Stimulated activated CD8-positive, alpha-beta memory T cell treated with anti-CD3 and anti-CD28 coated beads, Interleukin-4, amount 100 ng/mL, for 48 hours (primary cell): ENCODE results near the gene SLC24A3.

Source experiments
- DNase-seq: peaks from one replicate; pipeline ENCODE4 v3.0.0-alpha.2; 2020

Gene SLC24A3

DNA sequence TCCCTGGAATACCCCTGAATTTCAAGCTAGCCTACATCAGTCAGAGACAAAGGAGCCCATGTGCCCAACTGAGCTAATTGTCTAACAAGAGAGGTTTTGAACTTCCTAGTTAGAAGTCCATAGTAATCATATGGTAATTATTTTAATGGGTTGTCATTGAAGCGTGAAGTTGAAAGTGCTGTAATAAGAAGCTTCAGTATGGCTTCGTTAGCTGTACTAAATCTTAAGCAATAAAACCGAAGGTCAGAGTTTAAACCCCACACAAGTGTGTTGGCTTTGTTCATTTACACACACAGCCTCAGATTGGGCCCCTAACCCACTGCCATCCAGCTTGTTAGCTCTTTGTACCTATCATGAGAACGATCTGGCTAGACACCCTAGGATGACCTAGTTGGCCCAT is 350.0 kb downstream of the SLC24A3 start:
- DNase-seq, result no peak

DNA sequence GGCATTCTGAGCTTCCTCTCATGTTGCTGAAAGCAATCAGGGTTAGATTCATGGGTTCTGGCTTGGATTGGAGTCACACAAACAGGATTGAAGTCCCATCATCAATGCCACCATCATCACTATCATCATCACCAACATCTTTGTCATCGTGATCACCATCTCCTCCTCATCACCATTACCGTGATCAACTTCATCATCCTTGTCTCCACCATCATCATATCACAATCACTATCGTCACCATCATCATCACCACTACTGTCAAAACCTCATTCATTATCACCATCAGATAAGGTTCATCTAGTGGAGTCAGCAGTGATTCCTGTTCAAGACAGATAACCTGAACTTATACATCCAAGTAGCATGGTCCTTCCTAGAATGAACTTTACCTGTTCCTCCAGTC is 351.8 kb downstream of the SLC24A3 start:
- DNase-seq, result no peak

DNA sequence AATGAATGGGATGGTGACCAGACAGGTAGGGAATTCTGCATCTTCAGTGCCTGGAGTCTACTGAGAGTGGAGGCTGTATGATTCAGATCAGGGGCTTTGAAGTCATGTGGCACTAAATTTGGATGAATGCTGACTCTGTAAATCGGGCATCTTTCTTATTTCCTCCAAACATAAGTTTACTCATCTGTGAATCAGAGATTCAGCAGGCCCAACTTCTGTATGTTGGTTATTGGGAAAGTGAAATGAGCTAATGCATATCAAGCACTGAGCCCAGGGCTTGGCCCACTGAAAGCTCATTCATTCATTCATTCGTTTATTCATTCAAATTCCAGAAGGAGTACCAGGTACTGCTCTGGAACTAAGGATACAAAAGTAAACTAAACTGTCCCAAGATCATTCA is 353.3 kb downstream of the SLC24A3 start:
- no peak for DNase-seq

DNA sequence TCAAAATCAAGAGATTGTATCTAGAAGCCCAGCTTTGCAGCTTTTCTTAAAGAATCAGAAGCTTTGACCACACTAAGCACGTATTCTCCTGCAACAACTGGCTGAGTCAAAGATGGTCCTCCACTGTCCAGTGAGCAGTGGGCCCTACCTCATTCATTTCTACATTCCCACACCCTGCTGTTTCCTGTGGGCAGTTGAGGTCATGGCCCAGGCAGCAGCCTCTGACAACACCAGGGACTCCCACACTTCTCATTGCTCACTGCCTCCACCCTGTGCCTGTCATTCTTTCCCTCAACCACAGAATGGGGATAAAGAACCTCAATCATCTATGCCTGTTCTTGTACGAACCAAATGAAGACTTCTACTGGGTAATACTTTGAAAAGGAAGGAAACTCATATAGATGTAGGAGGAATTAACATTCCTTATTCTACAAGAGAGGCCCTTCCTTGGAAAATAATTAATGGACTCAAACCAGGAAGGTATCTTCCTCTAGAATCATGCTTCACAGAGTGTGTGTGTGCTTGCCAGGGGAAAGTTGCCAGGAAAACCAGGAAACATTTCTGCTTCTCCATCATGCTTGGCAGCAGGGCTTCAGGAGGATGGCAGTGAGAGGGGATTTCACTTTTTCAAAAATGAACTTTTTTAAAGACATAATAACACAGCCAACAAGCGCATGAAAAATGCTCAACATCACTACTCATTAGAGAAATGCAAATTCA is 353.9 kb downstream of the SLC24A3 start:
- no peak for DNase-seq

DNA sequence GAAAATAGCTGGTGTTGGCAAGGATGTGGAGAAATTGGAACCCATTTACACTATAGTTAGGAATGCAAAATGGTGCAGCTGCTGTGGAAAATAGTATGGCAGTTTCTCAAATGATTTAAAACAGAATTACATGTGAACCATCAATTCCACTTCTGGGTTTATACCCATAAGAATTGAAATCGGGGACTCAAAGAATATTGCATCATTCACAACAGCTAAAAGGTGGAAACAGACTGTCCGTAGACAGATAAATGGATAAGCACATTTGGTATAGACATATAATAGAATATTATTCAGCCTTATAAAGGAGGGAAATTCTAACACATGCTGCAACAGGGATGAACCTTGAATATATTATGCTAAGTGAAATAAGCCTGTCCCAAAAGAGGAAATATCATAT is 355.7 kb downstream of the SLC24A3 start:
- no peak for DNase-seq

DNA sequence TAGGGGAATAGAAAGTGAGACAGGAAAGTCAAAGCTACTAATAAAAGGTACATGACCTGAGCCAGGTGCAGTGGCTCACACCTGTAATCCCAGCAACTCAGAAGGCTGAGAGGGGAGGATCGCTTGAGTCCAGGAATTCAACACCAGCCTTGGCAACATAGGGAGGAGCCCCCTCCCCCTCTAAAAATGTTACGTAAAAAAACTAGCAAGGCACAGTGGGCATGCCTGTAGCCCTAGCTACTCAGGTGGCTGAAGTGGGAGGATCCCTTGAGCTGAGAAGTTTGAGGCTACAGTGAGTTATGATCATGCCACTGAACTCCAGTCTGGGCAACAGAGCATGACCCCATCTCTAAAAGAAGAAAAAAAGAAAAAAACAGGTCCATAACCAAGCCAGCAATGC is 359.6 kb downstream of the SLC24A3 start:
- DNase-seq, result no peak

DNA sequence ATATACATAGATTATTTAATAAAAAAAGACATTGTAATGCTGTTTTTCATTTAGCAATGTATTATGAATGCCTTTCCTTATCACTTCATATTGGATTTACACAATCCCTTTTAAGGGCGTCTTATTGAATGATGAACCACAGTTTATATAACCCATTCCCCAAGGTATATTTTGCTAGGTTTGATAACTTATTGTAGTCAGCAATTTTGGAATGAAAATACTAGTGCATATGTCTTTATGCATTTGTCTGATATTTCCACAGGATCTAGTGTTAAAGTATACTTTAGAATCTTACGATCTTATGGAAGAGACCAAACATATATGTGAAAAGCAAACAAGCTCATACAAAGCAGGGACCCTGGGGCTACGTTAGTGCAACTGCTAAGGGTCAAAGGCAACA is 365.2 kb downstream of the SLC24A3 start:
- DNase-seq, result no peak

DNA sequence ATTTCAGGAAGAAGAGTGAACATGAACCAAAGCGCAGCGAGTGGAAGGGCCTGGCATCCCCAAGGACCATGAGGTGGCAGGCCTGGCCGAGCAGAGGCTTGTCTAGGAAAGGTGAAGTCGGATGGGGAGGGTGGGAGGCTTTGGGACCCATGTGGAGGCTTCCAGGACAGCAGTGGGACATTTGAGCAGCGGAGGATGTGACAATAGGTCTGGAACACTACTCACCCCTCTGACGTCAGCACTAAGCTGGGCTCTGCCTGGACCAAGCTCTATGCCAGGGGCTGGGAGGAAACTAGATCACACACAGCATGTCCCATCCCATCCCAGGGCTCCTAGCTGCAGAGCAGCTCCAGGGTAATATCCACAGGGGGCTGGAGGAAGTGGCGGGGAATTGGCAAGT is 370.3 kb downstream of the SLC24A3 start:
- no peak for DNase-seq

DNA sequence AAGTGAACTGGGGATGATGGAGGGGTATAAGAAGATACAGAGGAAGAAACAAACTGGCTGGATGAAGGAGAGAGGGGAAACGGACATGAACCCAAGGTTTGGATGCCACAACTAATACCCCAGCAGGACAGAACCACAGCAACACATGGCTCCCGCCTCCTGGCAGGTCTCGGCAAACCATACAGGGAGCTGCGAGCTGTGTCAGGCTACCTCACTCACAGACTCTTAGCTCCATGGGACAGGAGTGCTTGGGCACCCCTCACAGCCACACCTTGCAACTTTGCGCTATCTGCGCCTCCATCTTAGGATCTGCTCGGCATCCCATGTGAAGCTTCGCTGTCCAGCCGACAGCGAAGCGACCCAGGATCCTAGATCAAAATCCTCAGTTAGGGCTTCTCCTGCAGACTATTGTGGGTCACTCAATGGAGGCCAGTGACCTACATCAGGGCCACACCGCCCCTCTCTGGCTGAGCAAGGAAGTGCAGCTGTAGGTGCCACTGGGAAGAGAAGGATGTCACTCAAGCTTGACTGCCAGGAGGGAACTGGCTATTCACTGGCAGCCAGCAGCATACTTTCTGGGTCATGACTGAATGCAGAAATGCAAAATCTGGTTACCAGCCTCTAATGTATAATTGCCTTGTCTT is 371.2 kb downstream of the SLC24A3 start:
- DNase-seq, result peak; percentile 76

DNA sequence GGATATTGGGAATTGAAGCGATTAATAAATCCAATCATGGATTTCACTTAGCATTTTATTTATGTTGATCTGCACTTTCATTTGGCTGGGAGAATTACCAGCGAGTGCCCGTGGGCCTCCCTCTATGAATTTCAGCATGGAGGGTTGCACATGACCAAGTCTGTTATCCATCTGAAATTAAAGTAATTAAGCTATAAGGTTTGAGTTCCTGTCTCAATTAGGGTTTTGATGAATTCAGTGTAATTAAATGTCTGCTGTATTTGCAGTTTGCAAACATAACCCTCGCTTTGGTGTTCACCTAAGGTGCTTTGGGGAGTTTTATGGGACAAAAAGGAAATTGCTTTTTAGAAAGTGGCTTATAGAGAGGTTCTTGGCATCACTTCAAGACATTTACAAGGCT is 375.8 kb downstream of the SLC24A3 start:
- DNase-seq, result no peak

DNA sequence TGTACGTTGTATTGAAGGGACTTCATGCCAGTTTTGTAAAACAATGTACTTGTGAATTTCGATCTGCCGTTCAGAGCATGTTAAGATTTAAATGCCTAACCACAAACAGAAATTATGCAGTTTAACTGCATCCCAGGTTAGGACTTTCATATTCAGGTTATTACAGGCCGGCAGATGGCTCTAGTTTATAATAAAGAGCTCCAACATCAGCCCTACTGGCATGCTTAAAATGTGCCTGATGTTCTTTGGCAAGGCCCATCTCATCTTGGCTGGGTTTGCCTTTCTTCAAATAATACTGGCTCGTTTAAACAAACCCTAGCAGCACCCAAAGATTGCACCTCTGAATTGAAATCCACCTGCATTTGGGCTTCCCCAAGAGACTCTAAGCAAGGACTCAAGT is 376.3 kb downstream of the SLC24A3 start:
- DNase-seq, result no peak

DNA sequence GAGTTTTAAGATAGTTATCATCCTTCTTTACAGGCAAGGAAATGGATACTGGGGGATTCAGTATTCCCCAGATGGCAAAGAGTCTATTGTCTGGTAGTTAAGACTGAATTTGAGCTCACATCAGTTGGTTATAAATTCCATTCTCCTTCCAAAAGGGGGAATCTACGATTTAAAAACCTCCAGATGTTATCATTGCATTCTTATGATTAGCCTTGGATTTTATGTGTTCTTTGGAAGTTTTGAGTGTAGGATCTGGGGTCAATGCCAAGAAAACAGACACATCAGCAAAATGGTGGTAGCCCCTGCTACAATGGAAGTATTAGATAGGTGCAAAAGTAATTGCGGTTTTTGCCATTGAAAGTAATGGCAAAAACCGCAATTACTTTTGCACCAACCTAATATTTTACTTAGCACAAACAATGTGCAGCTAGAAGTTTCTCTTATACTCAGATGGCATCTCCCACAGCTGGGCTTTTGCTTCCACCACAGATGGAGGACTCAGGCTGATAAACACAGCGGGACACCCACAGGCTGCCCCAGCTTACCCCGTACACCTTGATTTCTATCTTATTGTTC is 377.4 kb downstream of the SLC24A3 start:
- DNase-seq, result no peak

DNA sequence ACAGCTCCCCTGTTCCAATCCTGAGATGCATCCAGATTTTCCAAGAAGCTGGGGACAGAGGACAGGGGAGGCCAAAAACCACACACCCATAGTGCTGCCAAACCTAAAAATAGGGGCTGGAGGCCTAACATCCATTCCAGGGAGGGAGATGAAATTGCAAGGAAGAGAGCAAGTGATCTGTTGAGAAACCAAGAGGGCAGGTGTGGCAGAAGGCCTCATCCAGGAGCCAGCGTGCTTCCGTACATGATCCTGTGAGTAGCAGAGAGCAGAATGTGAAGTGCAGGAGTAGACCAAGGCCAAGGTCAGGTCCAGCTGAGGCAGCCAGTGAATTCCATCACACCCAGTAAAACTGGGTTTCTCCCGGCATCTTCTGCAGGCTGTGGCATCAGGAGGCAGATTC is 377.9 kb downstream of the SLC24A3 start:
- DNase-seq, result no peak

DNA sequence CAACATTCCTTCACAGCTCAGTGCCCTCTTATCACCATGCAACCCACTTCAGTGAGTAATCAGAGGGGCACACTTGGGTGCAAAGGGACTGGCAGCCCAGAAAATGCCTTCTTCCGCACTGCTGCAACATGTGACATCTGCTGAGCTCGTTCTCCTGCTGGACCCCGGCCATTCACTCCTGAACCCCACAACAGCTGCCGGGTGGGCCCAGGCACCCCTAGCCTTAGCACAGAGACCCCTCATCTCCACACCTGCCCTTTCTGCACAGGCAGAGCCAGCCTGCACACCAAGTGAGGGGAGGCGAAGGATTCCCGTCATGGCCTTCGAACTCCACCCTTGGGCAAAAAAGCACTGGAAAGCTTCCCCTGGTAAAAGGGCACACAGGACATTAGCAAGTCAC is 381.3 kb downstream of the SLC24A3 start:
- no peak for DNase-seq

DNA sequence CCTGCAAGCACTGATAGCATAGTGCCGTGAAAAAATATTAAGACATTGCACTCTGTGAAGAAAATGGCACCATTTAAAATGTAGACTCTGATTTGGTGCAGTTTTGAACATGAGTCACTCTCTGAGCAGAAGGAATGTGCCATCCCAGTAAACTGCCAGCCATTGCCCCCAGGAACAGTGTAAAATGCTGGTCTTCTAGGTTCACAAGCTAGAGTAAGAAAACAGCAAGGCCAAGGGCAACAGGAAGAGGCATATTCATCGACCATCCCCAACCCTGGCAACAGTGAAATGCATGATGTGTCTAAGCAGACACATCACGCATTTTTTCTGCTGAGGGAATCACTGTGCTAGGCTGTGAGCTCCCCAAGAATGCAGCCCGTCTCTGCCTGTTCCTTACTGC is 382.5 kb downstream of the SLC24A3 start:
- DNase-seq, result no peak

DNA sequence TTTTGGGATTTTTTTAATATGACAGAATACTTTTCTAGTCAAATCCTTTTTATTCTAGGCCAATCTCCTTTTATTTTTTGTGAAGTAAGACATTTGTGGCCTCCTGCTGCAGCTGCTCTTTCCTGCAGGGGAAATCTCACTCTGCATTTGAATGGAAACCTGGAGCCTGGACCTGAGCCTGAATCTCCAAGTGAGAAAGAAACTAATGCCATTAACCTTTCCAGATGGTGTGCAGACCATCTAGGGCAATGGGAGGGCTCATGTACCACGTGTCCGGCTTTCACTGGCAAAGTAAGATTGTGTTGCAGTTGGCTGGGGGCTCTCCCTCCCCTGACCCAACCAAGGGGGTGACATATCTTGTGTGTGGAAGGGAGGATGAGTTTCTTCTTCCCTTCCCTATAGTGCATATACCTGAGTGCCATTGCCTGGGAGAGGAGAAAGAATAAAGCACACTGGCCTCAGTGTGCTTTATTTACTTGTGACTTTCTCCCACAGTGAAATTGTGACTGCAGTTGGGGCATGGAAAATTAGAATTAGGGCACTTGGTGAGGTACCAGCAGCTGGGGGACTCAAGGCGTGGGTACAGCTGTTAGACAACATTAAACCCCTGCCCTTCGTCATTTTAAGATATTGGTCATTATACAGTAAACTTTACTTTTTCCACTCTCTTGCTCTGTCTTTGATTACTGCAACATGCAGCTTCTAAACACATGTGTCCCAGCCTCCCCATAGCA is 385.8 kb downstream of the SLC24A3 start:
- DNase-seq, result no peak

DNA sequence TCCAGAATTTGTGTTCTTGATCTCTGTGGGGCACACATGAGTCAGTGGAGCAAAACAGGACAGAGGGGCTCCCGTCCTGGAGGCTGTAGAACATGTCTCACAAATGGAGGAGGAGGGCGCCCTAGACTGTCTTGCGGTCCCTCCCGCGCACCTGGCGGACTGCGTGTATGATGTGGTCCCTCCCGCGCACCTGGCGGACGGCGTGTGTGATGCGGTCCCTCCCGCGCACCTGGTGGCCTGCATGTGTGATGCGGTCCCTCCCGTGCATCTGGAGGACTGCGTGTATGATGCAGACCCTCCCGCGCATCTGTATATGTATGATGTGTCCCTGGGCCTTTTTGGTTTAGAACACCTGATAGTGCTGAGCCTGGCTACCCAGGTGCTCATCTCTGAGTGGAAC is 386.8 kb downstream of the SLC24A3 start:
- no peak for DNase-seq

DNA sequence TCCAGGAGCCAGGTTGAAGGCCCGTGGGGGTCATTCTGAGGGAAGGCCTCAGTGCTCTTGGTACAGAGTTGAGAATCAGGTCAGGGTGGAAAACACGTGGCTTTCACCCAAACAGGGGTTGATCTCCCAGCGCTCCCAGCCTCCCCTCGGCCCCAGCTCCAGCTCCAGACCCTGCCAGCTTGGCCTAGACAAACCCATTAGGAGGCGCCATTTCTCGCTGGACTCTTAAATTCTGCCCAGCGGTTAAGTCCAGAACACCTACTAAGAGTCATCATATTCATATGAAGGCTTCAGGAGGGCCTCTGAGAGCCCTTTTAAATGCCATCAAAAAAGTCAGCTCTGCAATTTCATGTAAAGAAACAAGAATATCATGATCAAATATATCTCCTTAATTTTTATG is 387.6 kb downstream of the SLC24A3 start:
- DNase-seq, result no peak

DNA sequence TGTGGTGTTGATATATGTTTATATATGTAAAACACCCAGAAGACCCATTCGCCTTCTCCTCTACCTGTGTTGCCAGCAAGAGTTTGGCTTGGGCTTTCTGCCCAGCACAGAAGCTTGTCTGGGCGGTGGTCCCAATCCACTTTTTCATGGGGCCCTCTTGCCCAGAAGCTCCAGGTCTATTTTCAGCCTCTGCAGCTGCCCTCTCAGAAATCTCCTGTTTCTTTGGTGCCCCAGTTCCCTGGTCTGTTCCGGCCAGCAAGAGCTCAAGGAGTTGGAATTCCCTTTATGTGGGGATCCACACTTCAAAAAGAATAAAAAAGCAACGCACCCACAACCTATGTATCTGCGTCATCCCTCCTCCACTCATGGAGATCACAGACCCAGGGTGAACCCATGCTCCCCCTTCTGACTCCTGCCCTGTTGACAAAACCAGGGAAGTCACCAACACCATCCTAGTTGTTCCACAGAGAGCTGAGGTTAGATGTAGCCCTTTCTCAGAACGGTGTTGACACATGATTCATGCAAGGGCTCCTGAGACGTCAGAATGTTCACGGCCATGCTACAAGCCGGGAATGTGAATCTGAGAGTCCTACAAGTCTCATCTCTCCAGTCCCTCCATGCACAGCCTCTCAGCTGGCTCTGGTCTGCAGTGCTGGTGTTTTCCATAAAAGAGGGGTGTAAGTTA is 388.8 kb downstream of the SLC24A3 start:
- no peak for DNase-seq

DNA sequence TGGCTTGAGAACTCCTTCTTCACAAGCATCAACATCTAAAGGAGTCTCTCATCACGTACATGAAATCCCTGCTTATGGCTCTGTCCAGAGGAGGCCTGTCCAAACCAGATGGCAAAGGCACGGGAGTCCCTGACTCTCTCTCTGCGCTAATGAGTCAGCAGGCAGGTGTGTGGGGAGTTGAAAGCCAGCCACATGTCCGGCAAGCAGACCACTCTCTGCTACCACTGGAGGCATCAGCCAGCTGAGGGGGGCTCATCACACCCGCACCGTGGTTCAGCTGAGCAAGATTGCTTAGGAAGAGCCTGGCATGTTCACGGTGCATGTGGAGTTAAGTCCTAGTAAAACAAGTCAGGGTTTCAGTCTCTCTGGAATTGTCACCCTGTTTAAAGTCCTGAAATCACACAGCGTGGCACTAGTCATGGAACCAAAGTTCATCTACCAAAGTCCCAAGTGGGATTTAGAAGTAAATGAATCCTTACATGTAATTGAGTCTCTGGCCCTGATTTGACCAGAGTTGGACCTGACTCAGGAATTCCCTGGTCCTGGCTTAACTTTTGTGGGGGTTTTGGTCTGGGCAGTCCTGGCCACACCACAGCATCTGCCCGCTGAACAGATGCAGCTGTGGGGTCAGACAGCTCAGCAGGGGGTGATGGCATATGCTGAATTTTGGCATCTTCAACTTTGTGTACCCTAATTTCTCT is 390.4 kb downstream of the SLC24A3 start:
- no peak for DNase-seq

DNA sequence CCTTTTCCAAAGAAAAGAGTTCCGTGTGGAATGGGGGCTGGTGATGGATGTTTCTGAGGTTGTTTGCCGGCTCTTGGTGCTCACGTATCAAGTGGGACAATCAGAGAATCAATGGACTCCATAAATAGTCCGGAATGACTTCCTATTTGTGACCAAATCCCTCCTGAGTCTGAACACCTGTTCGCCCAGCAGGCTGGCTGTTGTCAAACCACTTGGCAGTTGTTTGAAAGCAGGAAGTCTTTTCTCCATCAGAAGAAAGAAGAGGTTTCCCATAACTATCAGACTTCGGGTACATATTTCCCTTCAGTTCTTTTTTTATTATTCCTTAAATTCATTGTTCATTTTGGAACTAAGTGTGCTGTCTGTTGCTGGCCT is 390.9 kb downstream of the SLC24A3 start:
- DNase-seq, result no peak

DNA sequence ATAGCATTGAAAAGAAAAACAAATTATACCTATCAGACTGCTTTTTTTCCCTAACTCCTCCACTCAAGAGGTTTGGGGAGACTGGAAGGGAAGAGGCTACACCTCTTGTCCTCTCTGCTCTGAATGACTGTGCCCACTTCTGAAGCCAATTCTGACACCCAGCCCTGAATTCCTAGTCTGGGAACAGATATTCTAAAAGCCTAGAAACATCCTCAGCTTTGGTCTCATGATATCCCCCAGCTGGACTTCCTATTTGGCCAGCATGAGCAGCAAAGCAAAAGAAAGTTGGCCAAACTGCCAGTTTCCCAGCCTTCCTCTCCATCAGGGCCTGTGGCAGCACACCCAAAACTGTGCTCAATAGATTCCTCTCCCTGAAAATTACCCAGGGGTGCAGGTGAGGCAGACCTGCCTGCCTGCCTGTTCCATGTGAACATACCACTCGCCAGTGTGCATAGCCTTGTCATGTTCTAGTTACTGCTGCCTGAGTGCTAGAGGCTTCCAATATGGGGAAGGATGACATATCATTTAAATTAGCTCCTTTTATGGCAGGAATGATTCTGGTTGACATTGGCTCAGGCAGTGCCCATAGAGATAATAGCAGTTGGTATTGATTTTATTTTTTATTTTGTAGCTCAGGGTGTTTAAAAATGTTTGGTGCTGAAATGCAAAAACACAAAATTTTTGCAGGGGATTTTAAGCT is 393.5 kb downstream of the SLC24A3 start:
- no peak for DNase-seq
